Measurements from ENCODE around the gene HS6ST2. TPM values are rescaled to one million over a fixed set of nuclear protein-coding genes. Genes with fewer than 3 reads are reported as not detected.
"Not testable (repeated sequence)": the region's sequence is repeated elsewhere in the genome, so short reads cannot be mapped to it uniquely, and the experiment has no call there.

Gene HS6ST2
- total RNA-seq, 1 donor, result not detected

DNA sequence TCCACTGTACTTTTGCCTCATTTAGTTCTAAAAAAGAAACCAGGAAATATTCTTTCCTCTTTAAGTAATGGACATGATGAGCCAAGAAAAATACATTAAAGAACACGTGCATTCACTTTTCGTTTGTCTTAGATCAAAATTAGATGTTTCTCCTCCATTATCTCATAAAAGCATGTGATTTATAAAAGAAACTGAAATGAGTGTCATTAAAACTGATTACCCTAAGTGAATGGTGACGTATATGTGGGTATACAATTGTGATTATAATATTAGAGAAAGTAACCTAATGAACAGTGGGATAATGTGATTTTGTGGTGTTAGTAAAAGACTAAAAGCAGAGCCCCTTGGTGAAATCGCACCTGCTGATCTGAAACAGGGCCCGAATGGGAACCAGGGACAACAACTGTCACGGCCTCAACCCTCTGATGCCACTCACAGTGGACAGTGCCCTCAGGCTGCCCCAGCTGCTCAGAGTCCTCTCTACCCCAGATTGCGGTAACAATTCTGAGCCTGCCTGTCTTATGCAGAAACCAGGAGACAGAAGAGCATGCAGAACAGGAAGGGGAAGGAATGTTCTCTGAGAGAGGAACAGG lies 25.7 kb upstream of the HS6ST2 start:
- TF ChIP-seq, protein P1, sequence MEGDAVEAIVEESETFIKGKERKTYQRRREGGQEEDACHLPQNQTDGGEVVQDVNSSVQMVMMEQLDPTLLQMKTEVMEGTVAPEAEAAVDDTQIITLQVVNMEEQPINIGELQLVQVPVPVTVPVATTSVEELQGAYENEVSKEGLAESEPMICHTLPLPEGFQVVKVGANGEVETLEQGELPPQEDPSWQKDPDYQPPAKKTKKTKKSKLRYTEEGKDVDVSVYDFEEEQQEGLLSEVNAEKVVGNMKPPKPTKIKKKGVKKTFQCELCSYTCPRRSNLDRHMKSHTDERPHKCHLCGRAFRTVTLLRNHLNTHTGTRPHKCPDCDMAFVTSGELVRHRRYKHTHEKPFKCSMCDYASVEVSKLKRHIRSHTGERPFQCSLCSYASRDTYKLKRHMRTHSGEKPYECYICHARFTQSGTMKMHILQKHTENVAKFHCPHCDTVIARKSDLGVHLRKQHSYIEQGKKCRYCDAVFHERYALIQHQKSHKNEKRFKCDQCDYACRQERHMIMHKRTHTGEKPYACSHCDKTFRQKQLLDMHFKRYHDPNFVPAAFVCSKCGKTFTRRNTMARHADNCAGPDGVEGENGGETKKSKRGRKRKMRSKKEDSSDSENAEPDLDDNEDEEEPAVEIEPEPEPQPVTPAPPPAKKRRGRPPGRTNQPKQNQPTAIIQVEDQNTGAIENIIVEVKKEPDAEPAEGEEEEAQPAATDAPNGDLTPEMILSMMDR (IDR thresholded peaks at IDR 0.05; ENCODE audit: insufficient read depth, low read depth, low read length), result no peak
- H3K4me3 ChIP-seq (ENCODE audit: low read depth, low read length), result no peak overlapping the region
- DNase-seq (ENCODE audit: low read depth), result no peak

DNA sequence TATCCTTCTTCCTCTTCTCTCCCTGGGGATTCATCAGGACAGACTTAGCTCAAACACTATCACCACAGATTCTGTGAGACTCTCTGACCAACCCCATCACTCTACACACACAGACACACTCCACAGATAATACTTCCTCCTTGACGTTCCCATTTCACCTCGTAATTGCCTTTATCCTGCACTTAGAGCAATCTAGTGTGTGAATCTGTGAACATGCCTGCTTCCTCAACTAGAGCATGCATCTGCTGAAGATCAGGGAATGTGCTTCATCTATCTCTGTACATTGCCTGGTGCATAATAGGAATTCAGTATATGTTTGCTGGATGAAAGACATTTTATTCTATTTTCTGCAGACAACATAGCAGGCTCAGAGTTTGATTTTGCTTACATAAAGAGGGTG lies 25.1 kb upstream of the HS6ST2 start:
- no peak for DNase-seq (ENCODE audit: low read depth)
- TF ChIP-seq, protein P1 (IDR thresholded peaks at IDR 0.05; ENCODE audit: insufficient read depth, low read depth, low read length), result no peak
- H3K4me3 ChIP-seq (ENCODE audit: low read depth, low read length), result no peak overlapping the region

DNA sequence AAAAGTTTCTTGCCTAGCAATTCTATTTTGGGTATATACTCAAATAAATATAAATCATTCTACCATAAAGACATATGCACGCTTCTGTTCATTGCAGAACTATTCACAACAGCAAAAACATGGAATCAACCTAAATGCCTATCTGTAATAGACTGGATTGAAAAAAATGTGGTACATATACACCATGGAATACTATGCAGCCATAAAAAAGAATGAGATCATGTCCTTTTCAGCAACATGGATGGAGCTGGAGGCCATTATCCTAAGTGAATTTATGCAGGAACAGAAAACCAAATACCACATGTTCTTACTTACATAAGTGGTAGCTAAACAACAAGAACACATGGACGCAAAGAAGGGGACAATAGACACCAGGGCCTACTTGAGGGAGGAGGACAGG lies 21.6 kb upstream of the HS6ST2 start:
- H3K4me3 ChIP-seq (ENCODE audit: low read depth, low read length); DNase-seq (ENCODE audit: low read depth): not testable (repeated sequence)

DNA sequence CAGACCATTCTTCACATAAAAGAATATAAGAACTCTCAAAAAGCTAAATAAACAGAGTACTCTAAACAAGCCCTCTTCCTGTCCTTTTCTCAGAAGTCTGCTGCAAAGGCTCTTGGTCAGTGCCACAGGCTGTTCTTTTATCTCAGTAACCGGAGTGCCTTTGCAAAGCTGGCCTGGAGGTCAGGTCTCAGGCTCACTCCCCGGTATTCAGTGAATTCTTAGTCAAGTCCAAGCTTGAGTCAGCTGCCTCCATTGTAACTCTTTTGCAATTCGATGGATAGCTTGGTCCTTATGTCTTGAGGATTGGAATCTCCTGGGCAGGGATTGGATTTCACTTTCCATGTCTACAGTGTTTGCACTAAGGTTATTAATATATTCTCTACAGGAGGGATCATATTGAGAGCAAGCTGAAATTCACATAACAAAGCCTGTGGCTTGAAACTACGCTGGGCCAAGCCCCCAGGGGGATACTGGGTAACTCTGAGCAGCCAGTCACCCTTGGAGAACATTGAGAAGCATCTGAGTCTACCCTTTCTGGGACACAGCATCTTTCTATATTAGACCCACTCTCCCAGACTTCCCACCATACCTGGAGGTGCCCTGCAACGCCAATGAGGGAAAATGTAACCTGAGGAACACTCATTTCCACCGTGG lies 10.0 kb upstream of the HS6ST2 start:
- DNase-seq (ENCODE audit: low read depth), result no peak
- TF ChIP-seq, protein P1 (IDR thresholded peaks at IDR 0.05; ENCODE audit: insufficient read depth, low read depth, low read length), result no peak

DNA sequence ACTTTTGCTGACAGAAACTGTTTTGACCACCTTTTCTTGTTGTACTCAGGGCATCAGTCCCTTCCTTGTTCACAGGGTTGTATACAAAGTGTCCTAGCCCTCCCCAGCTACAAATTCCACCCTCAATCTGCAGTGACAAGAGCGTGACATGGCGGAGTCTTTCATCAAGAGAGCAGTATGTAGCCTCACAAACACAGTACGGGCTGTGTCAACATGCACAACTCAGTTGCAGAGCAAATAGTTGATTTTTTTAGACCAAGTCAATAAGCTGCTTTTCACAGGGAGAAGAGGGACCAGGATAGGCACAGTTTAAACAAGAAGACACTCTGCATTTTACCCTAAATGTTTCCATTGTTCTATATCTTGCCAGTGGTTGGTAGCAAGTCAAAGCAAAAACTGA lies 8.6 kb upstream of the HS6ST2 start:
- no peak for DNase-seq (ENCODE audit: low read depth)
- no peak overlapping the region for H3K4me3 ChIP-seq (ENCODE audit: low read depth, low read length)
- TF ChIP-seq, protein P1 (IDR thresholded peaks at IDR 0.05; ENCODE audit: insufficient read depth, low read depth, low read length), result no peak

More for the DNA sequence above, 10.0 kb upstream of the HS6ST2 start:
- no peak overlapping the region for H3K4me3 ChIP-seq (ENCODE audit: low read depth, low read length)

DNA sequence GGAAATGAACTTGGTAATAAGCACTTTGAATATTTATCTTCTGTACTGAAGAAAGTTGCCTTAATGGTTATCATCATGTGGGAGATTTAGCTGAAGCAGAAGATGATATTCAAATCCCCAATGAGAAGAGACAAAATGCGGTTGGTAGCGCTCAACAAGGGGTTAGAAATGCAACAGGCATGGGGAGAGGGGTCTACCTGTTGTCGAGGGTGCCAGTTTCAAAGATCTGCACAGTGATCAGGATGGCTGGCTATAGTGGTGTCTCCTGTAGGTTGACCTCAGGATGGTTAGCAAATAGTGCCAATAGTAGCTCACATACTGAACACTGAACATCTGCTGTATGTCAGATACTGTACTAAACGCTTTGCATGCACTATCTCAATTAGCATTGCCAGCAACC lies 7.0 kb upstream of the HS6ST2 start:
- DNase-seq (ENCODE audit: low read depth), result no peak
- TF ChIP-seq, protein P1 (IDR thresholded peaks at IDR 0.05; ENCODE audit: insufficient read depth, low read depth, low read length), result no peak
- no peak overlapping the region for H3K4me3 ChIP-seq (ENCODE audit: low read depth, low read length)

DNA sequence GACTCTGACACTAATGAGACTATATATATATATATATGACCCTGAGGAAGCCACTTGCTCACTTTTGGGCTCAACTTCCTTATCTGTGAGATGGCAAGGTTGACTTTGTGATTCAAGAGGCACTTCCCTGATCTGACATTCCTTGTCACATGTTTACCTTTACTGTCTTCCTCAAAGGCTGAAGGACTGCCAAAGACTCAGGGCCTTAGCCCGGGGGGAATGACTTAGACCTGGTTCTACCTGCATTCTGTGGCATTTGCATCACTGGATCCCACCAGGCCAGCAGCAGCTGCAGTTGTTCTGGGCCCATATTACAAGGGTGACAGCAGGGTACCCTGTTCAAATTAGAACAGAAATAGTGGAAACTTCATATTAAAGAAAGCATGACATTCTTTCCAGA lies 3.1 kb upstream of the HS6ST2 start:
- DNase-seq (ENCODE audit: low read depth), result no peak
- H3K4me3 ChIP-seq (ENCODE audit: low read depth, low read length), result no peak overlapping the region
- TF ChIP-seq, protein P1 (IDR thresholded peaks at IDR 0.05; ENCODE audit: insufficient read depth, low read depth, low read length), result no peak
